PFSK-1 (cell line): Measurements from ENCODE around the gene ERN1.

Experiments
- FOXP2 ChIP-seq: optimal IDR thresholded peaks from 2 replicates; pipeline ENCODE3; 2011; ENCODE audit warnings: borderline replicate concordance, control low read depth, inconsistent platforms; ENCODE audit not compliant: insufficient read depth; ENCODE audit errors: extremely low read length, extremely low read depth
- POLR2AphosphoS5 ChIP-seq: IDR thresholded peaks from 2 replicates; pipeline ENCODE4 v1.6.1; 2012; ENCODE audit warnings: low read depth, mild to moderate bottlenecking, control low read depth, low read length, moderate library complexity
- REST ChIP-seq, 2 experiments: IDR thresholded peaks; 2 replicates each; pipeline versions ENCODE4 v1.6.1 to v1.8.0; 2011 to 2012; ENCODE audit warnings: low read depth in 2 of 2, low read length in 2 of 2, control low read depth in 1 of 2, inconsistent platforms in 1 of 2, mild to moderate bottlenecking in 1 of 2, moderate library complexity in 1 of 2; ENCODE audit not compliant: insufficient read depth in 1 of 2
- SIN3A ChIP-seq: IDR thresholded peaks from 2 replicates; pipeline ENCODE4 v1.6.1; 2012; ENCODE audit warnings: mild to moderate bottlenecking, low read length, moderate library complexity, borderline replicate concordance; ENCODE audit not compliant: insufficient read depth
- TAF1 ChIP-seq: IDR thresholded peaks from 2 replicates; pipeline ENCODE4 v1.6.1; 2012; ENCODE audit warnings: low read length, control low read depth, borderline replicate concordance; ENCODE audit not compliant: insufficient read depth

Gene ERN1

GRCh38 chr17:64055183-64056142 is 74.5 kb downstream of the ERN1 start:
- TF ChIP-seq FOXP2 (no peak), REST (IDR thresholded peaks at IDR 0.05; ENCODE audit: insufficient read depth in 1 of 2, low read depth in 2 of 2, low read length in 2 of 2) (no peak), POLR2AphosphoS5 (no peak), SIN3A (no peak), TAF1 (no peak)

- TF ChIP-seq REST (IDR thresholded peaks at IDR 0.05; ENCODE audit: insufficient read depth in 1 of 2, low read depth in 2 of 2, low read length in 2 of 2) (no peak), SIN3A (no peak), FOXP2 (no peak), TAF1 (no peak), POLR2AphosphoS5 (no peak)
Measured at GRCh38 chr17:64054304-64054703, 75.6 kb downstream of the ERN1 start.

GRCh38 chr17:64053101-64053500 is 76.8 kb downstream of the ERN1 start:
- TF ChIP-seq TAF1, result no peak
- TF ChIP-seq POLR2AphosphoS5, result no peak
- TF ChIP-seq FOXP2, result no peak
- TF ChIP-seq SIN3A, result no peak
- no peak for TF ChIP-seq REST (IDR thresholded peaks at IDR 0.05; ENCODE audit: insufficient read depth in 1 of 2, low read depth in 2 of 2, low read length in 2 of 2)

- TF ChIP-seq FOXP2 (no peak), TAF1 (no peak), REST (IDR thresholded peaks at IDR 0.05; ENCODE audit: insufficient read depth in 1 of 2, low read depth in 2 of 2, low read length in 2 of 2) (no peak), POLR2AphosphoS5 (no peak), SIN3A (no peak)
Measured at GRCh38 chr17:64051153-64051552, 78.8 kb downstream of the ERN1 start.
